ENCODE measurements around the gene SLMAP.
A peak's percentile ranks its signal among the peaks of the same experiment; 100 is the strongest.

Gene SLMAP

DNA sequence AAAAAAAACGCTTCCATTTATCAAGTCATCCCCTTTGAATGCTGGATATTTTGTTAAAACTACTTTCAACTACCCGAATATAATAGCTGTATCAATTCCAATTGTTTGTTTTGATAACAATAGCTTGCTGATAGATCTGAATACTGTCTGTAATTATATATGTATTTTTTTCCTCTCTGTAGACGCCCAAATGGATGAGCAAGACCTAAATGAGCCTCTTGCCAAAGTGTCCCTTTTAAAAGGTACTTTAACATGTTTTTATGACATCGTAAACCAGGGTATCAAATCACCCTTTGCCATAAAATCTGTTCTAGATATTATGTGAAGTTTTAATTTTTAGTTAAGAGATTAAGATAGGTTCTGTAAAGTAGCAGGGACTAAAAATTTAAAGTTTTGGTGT lies 140.6 kb downstream of the SLMAP start:
- TF ChIP-seq NFIC (IDR thresholded peaks at IDR 0.05) (no peak), EGR1 (IDR thresholded peaks at IDR 0.05) (no peak), TEAD4 (IDR thresholded peaks at IDR 0.05) (no peak)
- TF ChIP-seq, protein P1, sequence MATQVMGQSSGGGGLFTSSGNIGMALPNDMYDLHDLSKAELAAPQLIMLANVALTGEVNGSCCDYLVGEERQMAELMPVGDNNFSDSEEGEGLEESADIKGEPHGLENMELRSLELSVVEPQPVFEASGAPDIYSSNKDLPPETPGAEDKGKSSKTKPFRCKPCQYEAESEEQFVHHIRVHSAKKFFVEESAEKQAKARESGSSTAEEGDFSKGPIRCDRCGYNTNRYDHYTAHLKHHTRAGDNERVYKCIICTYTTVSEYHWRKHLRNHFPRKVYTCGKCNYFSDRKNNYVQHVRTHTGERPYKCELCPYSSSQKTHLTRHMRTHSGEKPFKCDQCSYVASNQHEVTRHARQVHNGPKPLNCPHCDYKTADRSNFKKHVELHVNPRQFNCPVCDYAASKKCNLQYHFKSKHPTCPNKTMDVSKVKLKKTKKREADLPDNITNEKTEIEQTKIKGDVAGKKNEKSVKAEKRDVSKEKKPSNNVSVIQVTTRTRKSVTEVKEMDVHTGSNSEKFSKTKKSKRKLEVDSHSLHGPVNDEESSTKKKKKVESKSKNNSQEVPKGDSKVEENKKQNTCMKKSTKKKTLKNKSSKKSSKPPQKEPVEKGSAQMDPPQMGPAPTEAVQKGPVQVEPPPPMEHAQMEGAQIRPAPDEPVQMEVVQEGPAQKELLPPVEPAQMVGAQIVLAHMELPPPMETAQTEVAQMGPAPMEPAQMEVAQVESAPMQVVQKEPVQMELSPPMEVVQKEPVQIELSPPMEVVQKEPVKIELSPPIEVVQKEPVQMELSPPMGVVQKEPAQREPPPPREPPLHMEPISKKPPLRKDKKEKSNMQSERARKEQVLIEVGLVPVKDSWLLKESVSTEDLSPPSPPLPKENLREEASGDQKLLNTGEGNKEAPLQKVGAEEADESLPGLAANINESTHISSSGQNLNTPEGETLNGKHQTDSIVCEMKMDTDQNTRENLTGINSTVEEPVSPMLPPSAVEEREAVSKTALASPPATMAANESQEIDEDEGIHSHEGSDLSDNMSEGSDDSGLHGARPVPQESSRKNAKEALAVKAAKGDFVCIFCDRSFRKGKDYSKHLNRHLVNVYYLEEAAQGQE (IDR thresholded peaks at IDR 0.05; ENCODE audit: low read depth), result no peak

DNA sequence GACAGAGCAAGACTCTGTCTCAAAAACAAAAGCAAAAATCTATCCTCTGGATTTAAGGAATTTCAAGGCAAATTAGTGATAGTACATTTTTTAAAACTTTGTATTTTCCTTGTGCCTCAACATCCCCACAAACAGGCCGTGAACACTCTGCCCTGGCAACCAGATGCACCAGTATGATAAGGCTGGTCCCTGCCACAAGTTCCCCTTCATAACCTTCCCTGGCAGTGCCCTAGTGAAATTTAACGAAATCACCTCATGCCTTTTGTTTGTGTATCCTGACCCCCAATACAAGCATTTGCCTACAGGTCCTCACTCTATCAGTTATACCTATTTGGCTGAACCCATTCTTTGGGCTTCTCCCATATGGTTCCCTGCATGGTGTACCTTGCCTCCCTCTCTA lies 144.7 kb downstream of the SLMAP start:
- TF ChIP-seq, protein P2, sequence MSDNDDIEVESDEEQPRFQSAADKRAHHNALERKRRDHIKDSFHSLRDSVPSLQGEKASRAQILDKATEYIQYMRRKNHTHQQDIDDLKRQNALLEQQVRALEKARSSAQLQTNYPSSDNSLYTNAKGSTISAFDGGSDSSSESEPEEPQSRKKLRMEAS (IDR thresholded peaks at IDR 0.05), result no peak
- TF ChIP-seq RAD21 (IDR thresholded peaks at IDR 0.05; ENCODE audit: low read depth) (no peak), YY1 (IDR thresholded peaks at IDR 0.05; ENCODE audit: low read depth) (no peak), EGR1 (IDR thresholded peaks at IDR 0.05) (no peak), CEBPB (IDR thresholded peaks at IDR 0.05) (no peak), FOXM1 (IDR thresholded peaks at IDR 0.05; ENCODE audit: borderline replicate concordance, low read depth) (no peak), EP300 (IDR thresholded peaks at IDR 0.05; ENCODE audit: borderline replicate concordance) (no peak), TEAD4 (IDR thresholded peaks at IDR 0.05) (no peak), ZBTB7A (IDR thresholded peaks at IDR 0.05; ENCODE audit: low read depth) (no peak), CREB1 (IDR thresholded peaks at IDR 0.05; ENCODE audit: low read depth) (no peak)
- TF ChIP-seq, protein P1 (IDR thresholded peaks at IDR 0.05; ENCODE audit: low read depth), result no peak
- TF ChIP-seq, protein P3, sequence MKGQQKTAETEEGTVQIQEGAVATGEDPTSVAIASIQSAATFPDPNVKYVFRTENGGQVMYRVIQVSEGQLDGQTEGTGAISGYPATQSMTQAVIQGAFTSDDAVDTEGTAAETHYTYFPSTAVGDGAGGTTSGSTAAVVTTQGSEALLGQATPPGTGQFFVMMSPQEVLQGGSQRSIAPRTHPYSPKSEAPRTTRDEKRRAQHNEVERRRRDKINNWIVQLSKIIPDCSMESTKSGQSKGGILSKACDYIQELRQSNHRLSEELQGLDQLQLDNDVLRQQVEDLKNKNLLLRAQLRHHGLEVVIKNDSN (IDR thresholded peaks at IDR 0.05), result no peak

DNA sequence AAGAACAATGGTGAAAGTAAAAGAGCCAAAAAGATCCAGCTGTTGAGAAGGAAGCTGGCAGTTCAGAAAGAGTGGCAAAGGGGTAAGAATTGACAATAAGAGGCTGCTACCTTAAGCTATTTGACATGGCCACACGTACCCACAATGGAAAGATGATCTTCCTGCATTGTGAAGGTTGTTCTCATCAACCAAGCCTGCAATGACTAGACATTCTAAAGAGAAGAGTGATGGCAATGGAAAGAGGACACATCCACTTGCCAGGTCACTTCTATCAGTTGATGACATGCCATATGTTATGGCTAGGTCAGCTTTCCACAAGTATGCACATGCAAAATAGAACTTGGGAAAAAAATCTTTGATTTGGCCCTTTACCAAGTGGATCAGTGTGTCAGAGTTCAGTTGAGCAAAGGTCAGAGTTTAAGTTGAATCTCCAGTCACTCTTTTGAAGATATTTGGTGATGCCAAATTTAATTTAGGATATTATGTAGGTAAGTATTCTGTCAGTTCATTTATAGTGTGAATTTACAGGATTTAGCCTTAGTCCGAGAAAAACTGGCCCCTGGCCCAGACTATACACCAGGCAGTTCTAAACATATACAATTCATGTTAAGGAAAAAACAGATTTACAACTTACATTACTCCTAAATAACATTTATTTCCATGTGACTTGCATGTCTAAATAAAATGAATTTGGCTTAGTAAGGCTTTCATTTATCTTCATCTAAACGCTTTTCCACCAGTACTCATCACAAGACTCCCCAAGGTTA lies 147.2 kb downstream of the SLMAP start:
- TF ChIP-seq EP300 (IDR thresholded peaks at IDR 0.05; ENCODE audit: borderline replicate concordance), result no peak
- no peak for TF ChIP-seq YY1 (IDR thresholded peaks at IDR 0.05; ENCODE audit: low read depth)
- TF ChIP-seq ZBTB7A (IDR thresholded peaks at IDR 0.05; ENCODE audit: low read depth), result no peak
- no peak for TF ChIP-seq CEBPB (IDR thresholded peaks at IDR 0.05)
- TF ChIP-seq EGR1 (IDR thresholded peaks at IDR 0.05), result no peak

DNA sequence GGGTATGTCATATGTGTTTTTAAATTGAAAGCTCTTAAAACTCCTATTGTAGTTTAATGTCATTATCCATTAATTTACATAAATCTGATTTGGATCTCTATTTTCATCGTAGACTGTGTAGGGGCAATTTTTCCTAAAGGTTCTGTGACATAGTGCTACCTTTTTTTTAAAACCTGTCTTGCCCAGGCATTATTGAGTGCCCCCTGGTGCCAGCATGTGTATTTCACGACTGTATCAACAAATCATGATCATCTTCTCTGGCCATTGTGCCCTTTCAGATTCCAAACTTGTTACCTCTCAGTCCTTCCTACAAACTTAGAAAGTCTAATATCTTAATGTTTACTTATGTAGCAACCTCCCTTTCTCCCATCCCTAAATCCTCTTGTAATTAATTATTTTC lies 154.9 kb downstream of the SLMAP start:
- peak; percentile 56 for TF ChIP-seq RAD21 (IDR thresholded peaks at IDR 0.05; ENCODE audit: low read depth)
- no peak for TF ChIP-seq EP300 (IDR thresholded peaks at IDR 0.05; ENCODE audit: borderline replicate concordance)

DNA sequence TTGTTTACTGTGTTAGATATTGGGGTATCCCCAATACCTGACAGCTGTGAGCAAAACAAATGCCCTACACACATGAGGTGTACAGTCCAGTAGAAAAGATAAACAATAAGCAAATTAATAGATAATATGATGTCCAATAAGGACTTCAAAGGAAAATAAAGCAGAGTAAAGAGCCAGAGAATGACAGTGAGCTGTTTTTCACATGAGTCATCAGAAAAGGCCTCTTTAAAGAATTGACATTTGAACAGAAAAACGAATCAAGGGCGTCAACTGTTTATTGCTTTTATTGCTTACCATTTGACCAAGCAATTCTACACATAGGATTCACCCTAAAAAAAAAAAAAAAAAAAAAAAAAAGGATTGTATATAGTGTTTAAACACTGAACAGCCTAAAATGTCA lies 155.5 kb downstream of the SLMAP start:
- TF ChIP-seq CREB1 (IDR thresholded peaks at IDR 0.05; ENCODE audit: low read depth), result no peak
- no peak for TF ChIP-seq CEBPB (IDR thresholded peaks at IDR 0.05)
- no peak for TF ChIP-seq TCF12 (IDR thresholded peaks at IDR 0.05; ENCODE audit: low read depth)
- no peak for TF ChIP-seq TEAD4 (IDR thresholded peaks at IDR 0.05)
- TF ChIP-seq FOXM1 (IDR thresholded peaks at IDR 0.05; ENCODE audit: borderline replicate concordance, low read depth), result no peak
- TF ChIP-seq, protein P3 (IDR thresholded peaks at IDR 0.05), result no peak
- no peak for TF ChIP-seq EGR1 (IDR thresholded peaks at IDR 0.05)
- TF ChIP-seq EP300 (IDR thresholded peaks at IDR 0.05; ENCODE audit: borderline replicate concordance), result no peak
- TF ChIP-seq YY1 (IDR thresholded peaks at IDR 0.05; ENCODE audit: low read depth), result no peak
- no peak for TF ChIP-seq ZBTB7A (IDR thresholded peaks at IDR 0.05; ENCODE audit: low read depth)
- TF ChIP-seq, protein P1 (IDR thresholded peaks at IDR 0.05; ENCODE audit: low read depth), result no peak
- TF ChIP-seq RAD21 (IDR thresholded peaks at IDR 0.05; ENCODE audit: low read depth), result no peak
- TF ChIP-seq, protein P2 (IDR thresholded peaks at IDR 0.05), result no peak
- TF ChIP-seq NFIC (IDR thresholded peaks at IDR 0.05), result no peak
- TF ChIP-seq TAF1 (IDR thresholded peaks at IDR 0.05; ENCODE audit: low read depth), result no peak
